H9 (cell line): ENCODE measurements around the gene CCDC177. TPM values are rescaled to one million over a fixed set of nuclear protein-coding genes. Genes with fewer than 3 reads are reported as not detected.

Experiments used
- DNase-seq: peaks from one replicate; pipeline ENCODE4 v3.0.0-alpha.2; 2017
- H2AFZ ChIP-seq: one replicate; pipeline ENCODE4 v1.6.1; 2013; ENCODE audit warnings: mild to moderate bottlenecking, low read length, control low read depth, moderate library complexity
- H2AK5ac ChIP-seq: 2 replicates; pipeline ENCODE4 v1.6.1; 2013; ENCODE audit warnings: low read length, control low read depth, mixed read lengths; ENCODE audit not compliant: insufficient read length
- H2BK120ac ChIP-seq: one replicate; pipeline ENCODE4 v1.6.1; 2013; ENCODE audit warnings: low read depth, mild to moderate bottlenecking, low read length, control low read depth, inconsistent platforms; ENCODE audit not compliant: poor library complexity, severe bottlenecking
- H2BK12ac ChIP-seq: 2 replicates; pipeline ENCODE4 v1.6.1; 2013; ENCODE audit warnings: low read length, control low read depth, mixed read lengths, low read depth; ENCODE audit not compliant: insufficient read length
- H2BK15ac ChIP-seq: 2 replicates; pipeline ENCODE4 v1.6.1; 2013; ENCODE audit warnings: low read depth, low read length, control low read depth
- H2BK20ac ChIP-seq: one replicate; pipeline ENCODE4 v1.6.1; 2013; ENCODE audit warnings: low read depth, mild to moderate bottlenecking, low read length, control low read depth, inconsistent platforms; ENCODE audit not compliant: poor library complexity, severe bottlenecking
- H2BK5ac ChIP-seq: 2 replicates; pipeline ENCODE4 v1.6.1; 2013; ENCODE audit warnings: low read length, control low read depth, mixed read lengths; ENCODE audit not compliant: insufficient read length
- H3K14ac ChIP-seq: 2 replicates; pipeline ENCODE4 v1.6.1; 2013; ENCODE audit warnings: low read length, control low read depth; ENCODE audit not compliant: insufficient read depth
- H3K18ac ChIP-seq: 2 replicates; pipeline ENCODE4 v1.6.1; 2013; ENCODE audit warnings: low read depth, mild to moderate bottlenecking, mixed read lengths, low read length, control low read depth; ENCODE audit not compliant: insufficient read length
- H3K23ac ChIP-seq: 2 replicates; pipeline ENCODE4 v1.6.1; 2013; ENCODE audit warnings: low read length, control low read depth, mixed read lengths, low read depth; ENCODE audit not compliant: insufficient read length
- H3K23me2 ChIP-seq: 2 replicates; pipeline ENCODE4 v1.6.1; 2013; ENCODE audit warnings: low read depth, mild to moderate bottlenecking, mixed read lengths, low read length, control low read depth; ENCODE audit not compliant: insufficient read length, poor library complexity, severe bottlenecking
- H3K27ac ChIP-seq: 2 replicates; pipeline ENCODE4 v1.5.1; 2013; ENCODE audit warnings: low read length, control low read depth, mixed read lengths, low read depth; ENCODE audit not compliant: insufficient read length
- H3K27me3 ChIP-seq: 2 replicates; pipeline ENCODE4 v1.6.1; 2013; ENCODE audit warnings: low read length, control low read depth, inconsistent platforms; ENCODE audit not compliant: insufficient read depth
- H3K4ac ChIP-seq: 2 replicates; pipeline ENCODE4 v1.6.1; 2013; ENCODE audit warnings: low read depth, mild to moderate bottlenecking, control low read depth, inconsistent platforms, low read length, moderate library complexity
- H3K4me1 ChIP-seq: 2 replicates; pipeline ENCODE4 v1.6.1; 2013; ENCODE audit warnings: low read length, control low read depth, inconsistent platforms; ENCODE audit not compliant: insufficient read depth
- H3K4me2 ChIP-seq: 2 replicates; pipeline ENCODE4 v1.6.1; 2013; ENCODE audit warnings: low read length, control low read depth, mixed read lengths; ENCODE audit not compliant: insufficient read length, insufficient read depth
- H3K56ac ChIP-seq: 2 replicates; pipeline ENCODE4 v1.6.1; 2013; ENCODE audit warnings: low read depth, mild to moderate bottlenecking, mixed read lengths, low read length, control low read depth; ENCODE audit not compliant: insufficient read length
- H3K79me1 ChIP-seq: 2 replicates; pipeline ENCODE4 v1.6.1; 2013; ENCODE audit warnings: low read depth, mild to moderate bottlenecking, moderate library complexity, low read length, control low read depth, inconsistent platforms; ENCODE audit not compliant: insufficient read depth, poor library complexity, severe bottlenecking
- H3K79me2 ChIP-seq: 2 replicates; pipeline ENCODE4 v1.6.1; 2013; ENCODE audit warnings: low read length, control low read depth, inconsistent platforms; ENCODE audit not compliant: insufficient read depth
- H3K9ac ChIP-seq: 2 replicates; pipeline ENCODE4 v1.6.1; 2013; ENCODE audit warnings: low read length, control low read depth, mixed read lengths; ENCODE audit not compliant: insufficient read length; ENCODE audit errors: extremely low read depth
- H3K9me3 ChIP-seq: one replicate; pipeline ENCODE4 v1.6.1; 2013; ENCODE audit warnings: low read depth, low read length, inconsistent platforms; ENCODE audit not compliant: control insufficient read depth
- H3T11ph ChIP-seq: one replicate; pipeline ENCODE4 v1.6.1; 2013; ENCODE audit warnings: mild to moderate bottlenecking, low read length, control low read depth, inconsistent platforms
- H4K20me1 ChIP-seq: one replicate; pipeline ENCODE4 v1.6.1; 2013; ENCODE audit not compliant: control insufficient read depth, insufficient read length, insufficient read depth
- H4K5ac ChIP-seq: 2 replicates; pipeline ENCODE4 v1.6.1; 2013; ENCODE audit warnings: low read depth, mild to moderate bottlenecking, mixed read lengths, low read length, control low read depth; ENCODE audit not compliant: insufficient read length
- H4K8ac ChIP-seq: replicated peaks from 2 replicates; pipeline ENCODE4 v1.6.1; 2013; ENCODE audit warnings: low read length, control low read depth, mixed read lengths, low read depth; ENCODE audit not compliant: insufficient read length
- H4K91ac ChIP-seq: 2 replicates; pipeline ENCODE4 v1.6.1; 2013; ENCODE audit warnings: low read depth, mild to moderate bottlenecking, moderate library complexity, mixed read lengths, low read length, control low read depth; ENCODE audit not compliant: insufficient read length
- H3K27ac Mint-ChIP-seq, 3 experiments: 2 replicates in 2 of 3; 3 replicates in 1 of 3; pipeline ENCODE4 v1.8.0; 2020 to 2021; ENCODE audit warnings: mixed read lengths in 3 of 3, mild to moderate bottlenecking in 1 of 3, moderate library complexity in 1 of 3
- H3K27me3 Mint-ChIP-seq: 2 replicates; pipeline ENCODE4 v1.8.0; 2021; ENCODE audit warnings: low read depth, mild to moderate bottlenecking, moderate library complexity, mixed read lengths
- H3K36me3 Mint-ChIP-seq, 3 experiments: 2 replicates in 2 of 3; 3 replicates in 1 of 3; pipeline ENCODE4 v1.8.0; 2020 to 2021; ENCODE audit warnings: low read depth in 3 of 3, mixed read lengths in 3 of 3; ENCODE audit not compliant: insufficient read depth in 1 of 3
- H3K4me1 Mint-ChIP-seq, 2 experiments: 2 replicates each; pipeline ENCODE4 v1.8.0; 2020; ENCODE audit warnings: mixed read lengths in 2 of 2
- H3K4me3 Mint-ChIP-seq, 2 experiments: 2 replicates in 1 of 2; 3 replicates in 1 of 2; pipeline ENCODE4 v1.8.0; 2020 to 2021; ENCODE audit warnings: mild to moderate bottlenecking in 2 of 2, mixed read lengths in 2 of 2, moderate library complexity in 1 of 2
- H3K9me3 Mint-ChIP-seq, 2 experiments: 2 replicates in 1 of 2; 3 replicates in 1 of 2; pipeline ENCODE4 v1.8.0; 2020; ENCODE audit warnings: mild to moderate bottlenecking in 2 of 2, mixed read lengths in 2 of 2, moderate library complexity in 1 of 2
- CTCF ChIP-seq: fragments of 200-600 bp; sonication (generic); conservative IDR thresholded peaks from 3 replicates; pipeline ENCODE4 v1.8.0; 2021; ENCODE audit warnings: antibody characterized with exemption, mild to moderate bottlenecking
- WGBS: extraction: QIAGEN DNeasy Blood & Tissue Kit; methylation state at CpG from one replicate; pipeline ENCODE4 v1.1.7; 2013; ENCODE audit warnings: missing lambda C conversion rate, low lambda C conversion rate, mixed read lengths; ENCODE audit not compliant: insufficient read length; ENCODE audit errors: extremely low coverage; 5-methylcytosine and 5-hydroxymethylcytosine counted together
- total RNA-seq: library from RNA; stranded (reverse); gene quantifications from 2 replicates; pipeline ENCODE4 v1.2.1, GENCODE V29; 2021

The CCDC177 gene
- total RNA-seq, 1 experiment from 2014 or later = 6.1 TPM

DNA sequence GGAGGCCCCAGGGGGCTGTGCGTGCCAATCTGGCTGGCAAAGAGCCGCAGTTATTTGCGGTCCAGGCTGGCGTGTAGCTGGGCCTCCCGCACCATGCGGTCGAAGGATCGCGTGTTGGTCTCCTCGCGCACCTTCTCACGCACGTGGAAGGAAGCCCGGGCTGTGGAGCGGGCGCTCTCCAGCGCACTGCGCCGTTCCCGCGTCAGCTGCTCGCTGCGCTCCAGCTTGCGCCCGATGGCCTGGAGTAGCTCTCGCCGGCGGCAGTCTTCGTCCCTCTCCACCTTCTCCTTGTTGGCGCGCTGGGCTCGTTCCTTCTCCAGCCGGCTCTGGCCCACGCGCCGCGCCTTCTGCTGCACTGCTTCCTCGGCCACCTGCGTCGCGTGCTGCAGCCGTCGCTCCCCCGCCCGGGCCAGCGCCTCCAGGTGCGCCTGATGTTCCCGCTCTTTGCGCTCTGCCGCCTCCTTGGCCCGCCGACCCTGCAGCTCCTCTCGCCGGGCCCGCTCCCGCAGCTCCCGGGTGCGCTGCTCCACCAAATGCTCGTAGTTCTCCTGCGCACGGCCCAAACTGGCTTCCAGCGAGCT lies 3.1 kb downstream of the CCDC177 start:
- Histone ChIP-seq H3K23me2 (peaks cover 3% of the 10 kb centered on the region), H3T11ph (no peak overlapping the region), H4K20me1 (no peaks in the 10 kb centered on the region), H3K14ac (peak overlapping the region; percentile 32; the same call in 1 of the 2 replicates), H3K18ac (no peak overlapping the region), H4K91ac (no peak overlapping the region), H2BK15ac (no peak overlapping the region), H3K9me3 (no peaks in the 10 kb centered on the region), H3K9ac (no peak overlapping the region), H3K4ac (no peak overlapping the region), H3K27me3 (peaks cover 12% of the 10 kb centered on the region; the same call in 1 of the 2 replicates), H4K5ac (no peak overlapping the region), H3K23ac (no peak overlapping the region), H2BK120ac (no peak overlapping the region), H2BK12ac (no peak overlapping the region), H3K4me1 (no peaks in the 10 kb centered on the region), H3K79me1 (no peaks in the 10 kb centered on the region), H3K27ac (no peak overlapping the region), H4K8ac (no peak overlapping the region), H2BK5ac (no peak overlapping the region), H3K56ac (no peak overlapping the region), H3K79me2 (no peaks in the 10 kb centered on the region), H2AFZ (no peak overlapping the region), H2AK5ac (no peak overlapping the region), H2BK20ac (no peak overlapping the region), H3K4me2 (no peak overlapping the region)
- DNase-seq = peak; percentile 70
- H3K27ac Mint-ChIP-seq = no peak overlapping the region
- no peak overlapping the region for H3K4me3 Mint-ChIP-seq
- no peak for TF ChIP-seq CTCF
- H3K27me3 Mint-ChIP-seq = peaks cover 23% of the 10 kb centered on the region
- peaks cover 3 to 5% of the 10 kb centered on the region in 2 experiments for H3K4me1 Mint-ChIP-seq
- H3K9me3 Mint-ChIP-seq = peaks cover 0 to 2% of the 10 kb centered on the region in 2 experiments; a peak in 1 of 5 replicates
- H3K36me3 Mint-ChIP-seq = peaks cover 15 to 30% (median 19%) of the 10 kb centered on the region in 3 experiments
- no CpG with 5 or more reads among the region's 62 CpGs for WGBS
